OCI-LY1 (cell line): ENCODE results near the gene KIZ.

Source experiments
- H2AFZ ChIP-seq: fragments of 200-600 bp; sonication (generic), shearing (Covaris generic); 2 replicates; pipeline ENCODE4 v1.6.0; 2014; ENCODE audit warnings: antibody characterized with exemption, mild to moderate bottlenecking, low read length
- H3F3A ChIP-seq: fragments of 200-600 bp; sonication (generic), shearing (Covaris generic); 2 replicates; pipeline ENCODE4 v1.6.0; 2014; ENCODE audit warnings: mild to moderate bottlenecking, antibody characterized with exemption, low read length, moderate library complexity; ENCODE audit not compliant: insufficient read depth
- H3K27ac ChIP-seq: fragments of 200-600 bp; sonication (generic); 2 replicates; pipeline ENCODE4 v1.5.1; 2014; ENCODE audit warnings: low read length, mixed run types, mild to moderate bottlenecking, low read depth; ENCODE audit not compliant: poor library complexity, severe bottlenecking
- H3K27me3 ChIP-seq: fragments of 200-600 bp; sonication (generic); 2 replicates; pipeline ENCODE4 v1.6.0; 2014; ENCODE audit warnings: antibody characterized with exemption, mild to moderate bottlenecking, low read length, moderate library complexity; ENCODE audit not compliant: insufficient read depth
- H3K36me3 ChIP-seq: fragments of 200-600 bp; sonication (generic); 2 replicates; pipeline ENCODE4 v1.6.1; 2014; ENCODE audit warnings: mild to moderate bottlenecking, antibody characterized with exemption, low read length, moderate library complexity, mixed read lengths; ENCODE audit not compliant: insufficient read depth
- H3K4me1 ChIP-seq: fragments of 200-600 bp; sonication (generic); 2 replicates; pipeline ENCODE4 v1.5.1; 2014; ENCODE audit warnings: mild to moderate bottlenecking, low read length, moderate library complexity; ENCODE audit not compliant: insufficient read depth, severe bottlenecking
- H3K4me2 ChIP-seq: fragments of 200-600 bp; sonication (generic), shearing (Covaris generic); 2 replicates; pipeline ENCODE4 v1.6.1; 2014; ENCODE audit warnings: low read length
- H3K4me3 ChIP-seq: fragments of 200-600 bp; sonication (generic); 2 replicates; pipeline ENCODE4 v1.5.1; 2014; ENCODE audit warnings: low read length, low read depth, mild to moderate bottlenecking, mixed read lengths; ENCODE audit not compliant: poor library complexity, severe bottlenecking
- H3K79me2 ChIP-seq: fragments of 200-600 bp; shearing (Covaris generic); 2 replicates; pipeline ENCODE4 v1.6.1; 2016; ENCODE audit warnings: mixed run types, low read length, mixed read lengths; ENCODE audit not compliant: insufficient read depth
- H3K9ac ChIP-seq: fragments of 200-600 bp; sonication (generic), shearing (Covaris generic); 2 replicates; pipeline ENCODE4 v1.6.1; 2014; ENCODE audit warnings: mild to moderate bottlenecking, low read length, mixed read lengths
- H3K9me2 ChIP-seq: fragments of 200-600 bp; sonication (generic), shearing (Covaris generic); 2 replicates; pipeline ENCODE4 v1.6.1; 2014; ENCODE audit warnings: low read depth, mild to moderate bottlenecking, low read length, mixed read lengths
- H3K9me3 ChIP-seq: fragments of 200-600 bp; shearing (Covaris generic); 2 replicates; pipeline ENCODE4 v1.6.1; 2014; ENCODE audit warnings: low read length, mixed read lengths
- H4K20me1 ChIP-seq: fragments of 200-600 bp; sonication (generic), shearing (Covaris generic); 2 replicates; pipeline ENCODE4 v1.6.0; 2016; ENCODE audit warnings: mild to moderate bottlenecking, low read length; ENCODE audit not compliant: insufficient read depth
- CTCF ChIP-seq: fragments of 200-600 bp; sonication (generic), shearing (Covaris generic); IDR thresholded peaks from 2 replicates; pipeline ENCODE4 v1.5.1; 2017; ENCODE audit warnings: mild to moderate bottlenecking, antibody characterized with exemption, low read length, moderate library complexity, mixed read lengths
- EZH2 ChIP-seq: fragments of 200-600 bp; sonication (generic), shearing (Covaris generic); IDR thresholded peaks from 2 replicates; pipeline ENCODE4 v1.8.0; 2017; ENCODE audit warnings: borderline replicate concordance, mixed run types, mild to moderate bottlenecking, antibody characterized with exemption, low read length, moderate library complexity, mixed read lengths

The KIZ gene

GRCh38 chr20:21174516-21175239 is 48.8 kb downstream of the KIZ start:
- no peaks in the 10 kb centered on the region for H3F3A ChIP-seq
- no peaks in the 10 kb centered on the region for H3K36me3 ChIP-seq
- no peak for TF ChIP-seq EZH2
- no peak for TF ChIP-seq CTCF
- no peak overlapping the region for H3K27ac ChIP-seq
- H3K9me3 ChIP-seq = peaks cover 8% of the 10 kb centered on the region; the same call in 1 of the 2 replicates
- H4K20me1 ChIP-seq = no peaks in the 10 kb centered on the region
- H3K4me1 ChIP-seq = no peaks in the 10 kb centered on the region
- no peaks in the 10 kb centered on the region for H3K27me3 ChIP-seq
- H2AFZ ChIP-seq = no peak overlapping the region
- H3K4me2 ChIP-seq = no peak overlapping the region
- H3K9me2 ChIP-seq = no peaks in the 10 kb centered on the region
- H3K4me3 ChIP-seq = no peak overlapping the region
- no peak overlapping the region for H3K9ac ChIP-seq
- H3K79me2 ChIP-seq = no peaks in the 10 kb centered on the region

- Histone ChIP-seq H3F3A (no peaks in the 10 kb centered on the region), H3K36me3 (no peaks in the 10 kb centered on the region), H3K4me2 (no peak overlapping the region), H3K79me2 (no peaks in the 10 kb centered on the region), H3K9ac (no peak overlapping the region), H3K4me1 (no peaks in the 10 kb centered on the region), H3K27me3 (no peaks in the 10 kb centered on the region), H3K9me2 (no peaks in the 10 kb centered on the region), H2AFZ (no peak overlapping the region), H3K9me3 (peaks cover 7% of the 10 kb centered on the region; the same call in 1 of the 2 replicates), H3K27ac (no peak overlapping the region), H3K4me3 (no peak overlapping the region), H4K20me1 (no peaks in the 10 kb centered on the region)
- TF ChIP-seq CTCF (no peak), EZH2 (no peak)
These were observed 49.6 kb downstream of the KIZ start for GRCh38 chr20:21175433-21175832.

- Histone ChIP-seq H3K9me2 (no peaks in the 10 kb centered on the region), H3K4me1 (no peaks in the 10 kb centered on the region), H3K9ac (no peak overlapping the region), H4K20me1 (no peaks in the 10 kb centered on the region), H3K79me2 (no peaks in the 10 kb centered on the region), H3F3A (no peaks in the 10 kb centered on the region), H3K4me3 (no peak overlapping the region), H3K27me3 (no peaks in the 10 kb centered on the region), H3K9me3 (peaks cover 7% of the 10 kb centered on the region; the same call in 1 of the 2 replicates), H2AFZ (no peak overlapping the region), H3K27ac (no peak overlapping the region), H3K4me2 (no peak overlapping the region), H3K36me3 (no peaks in the 10 kb centered on the region)
- TF ChIP-seq CTCF (no peak), EZH2 (no peak)
These were observed 51.9 kb downstream of the KIZ start for GRCh38 chr20:21177767-21178166.
